ENCODE data around the gene ATP1A3.
"Not testable (repeated sequence)": the region's sequence is repeated elsewhere in the genome, so short reads cannot be mapped to it uniquely, and the experiment has no call there.

The ATP1A3 gene

DNA sequence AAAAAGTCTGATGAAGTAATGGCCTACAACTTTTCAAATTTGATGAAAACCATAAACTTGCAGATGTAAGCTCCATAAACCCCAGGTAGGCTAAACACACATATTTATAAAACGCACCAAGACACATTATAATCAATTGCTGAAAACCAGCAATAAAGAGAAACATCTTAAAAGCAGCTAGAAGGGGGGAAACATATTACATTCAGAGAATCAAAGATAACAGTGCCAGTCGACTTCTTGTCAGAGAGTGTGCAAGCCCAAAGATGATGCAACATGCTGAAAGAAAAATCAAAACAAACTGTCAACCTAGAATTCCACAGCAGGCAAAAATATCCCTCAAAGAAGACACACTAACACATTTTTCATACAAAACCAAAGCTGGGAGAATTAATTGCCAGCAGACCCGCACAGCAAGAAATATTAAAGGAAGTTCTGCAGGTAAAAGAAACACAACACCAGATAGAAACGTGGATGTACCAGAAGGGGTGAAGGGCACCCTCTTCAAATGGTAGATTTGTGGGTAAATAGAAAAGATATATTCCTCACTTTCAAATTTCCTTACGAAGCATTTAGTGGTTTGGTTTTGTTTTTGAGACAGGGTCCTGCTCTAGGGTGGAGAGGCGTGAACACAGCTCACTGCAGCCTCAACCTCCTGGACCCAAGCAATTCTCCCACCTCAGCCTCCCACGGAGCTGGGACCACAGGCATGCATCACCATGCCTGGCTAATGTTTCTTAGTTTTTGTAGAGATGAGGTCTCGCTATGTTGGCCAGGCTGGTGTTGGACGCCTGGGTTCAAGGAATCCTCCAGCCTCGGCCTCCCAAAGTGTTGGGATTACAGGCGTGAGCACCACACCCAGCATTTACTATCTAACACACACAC, 16.5 kb upstream of the ATP1A3 start:
- DNase-seq = no peak

DNA sequence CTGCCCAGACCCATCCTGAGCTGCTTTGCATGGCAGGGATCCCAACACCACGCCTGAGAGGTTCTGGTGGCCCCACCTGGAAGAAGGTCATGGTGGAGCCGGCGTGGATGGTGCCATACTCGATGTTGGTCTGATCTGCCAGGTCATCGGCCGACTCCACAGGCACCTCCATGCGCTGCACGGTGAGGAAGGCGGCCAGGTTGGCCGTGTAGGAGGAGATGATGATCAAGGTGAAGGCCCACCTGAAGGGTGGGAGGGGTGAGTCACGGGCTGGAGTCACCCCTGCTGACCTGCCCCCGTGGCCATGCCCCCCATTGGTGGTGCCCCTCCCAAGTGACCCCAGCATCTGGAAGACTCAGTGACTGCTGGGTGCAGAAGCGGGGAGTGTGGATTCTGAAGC, 12.5 kb upstream of the ATP1A3 start:
- no peak for DNase-seq

DNA sequence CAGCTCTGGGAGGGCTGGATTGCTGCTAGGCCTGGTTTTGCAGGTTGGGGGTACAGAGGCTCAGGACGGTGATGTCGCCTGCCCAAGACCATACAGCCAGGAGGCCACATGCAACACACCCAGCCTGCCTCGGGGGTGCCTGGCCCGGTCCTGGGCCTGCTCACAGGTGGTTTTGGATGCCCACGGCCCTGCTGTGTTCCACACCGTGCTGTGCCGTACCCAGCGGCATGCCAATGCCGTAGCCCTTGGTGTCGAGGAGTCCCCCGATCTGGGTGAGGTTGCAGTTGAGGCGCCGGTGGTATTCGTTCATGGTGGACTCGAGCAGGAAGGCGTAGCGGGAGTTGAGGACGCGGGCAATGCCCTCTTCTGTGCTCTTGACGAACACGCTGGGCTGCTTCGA, 11.5 kb upstream of the ATP1A3 start:
- no peak for DNase-seq

DNA sequence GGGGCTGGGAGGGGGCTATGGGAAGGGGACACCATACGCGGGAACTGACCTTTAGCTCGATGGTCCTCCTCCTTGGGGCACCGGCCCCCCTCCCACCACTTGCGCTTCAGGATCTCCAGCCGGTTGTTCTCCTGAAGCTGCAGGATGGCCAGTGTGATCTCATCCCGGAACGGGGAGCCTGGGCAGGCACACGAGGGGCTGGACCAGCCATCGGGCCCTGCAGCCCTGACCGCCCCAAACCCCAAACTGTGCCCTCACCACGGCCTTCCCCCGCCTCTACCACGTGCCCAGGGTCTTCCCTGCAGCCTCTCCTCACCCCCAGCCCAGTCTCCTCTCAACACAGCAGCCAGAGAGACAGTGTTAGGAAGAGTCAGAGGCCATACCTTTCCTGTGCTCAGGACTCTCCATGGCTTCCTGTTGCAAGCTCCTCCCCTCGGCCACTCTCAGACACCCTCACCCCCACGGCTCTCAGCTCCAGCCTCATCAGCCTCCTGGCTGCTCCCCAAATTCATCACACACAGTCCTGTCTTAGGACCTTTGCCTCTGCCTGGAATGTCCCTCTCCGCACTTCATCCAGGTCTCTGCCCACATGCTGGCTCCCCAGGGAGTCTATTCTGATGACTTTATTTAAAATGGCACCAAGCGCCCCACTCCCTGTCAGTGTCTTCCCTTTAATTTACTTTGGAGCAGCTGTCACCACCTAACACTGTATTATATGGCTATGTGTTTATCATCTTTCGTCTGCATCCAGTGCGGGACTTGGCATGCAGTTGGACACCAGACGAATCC, 9.7 kb upstream of the ATP1A3 start:
- DNase-seq = no peak

DNA sequence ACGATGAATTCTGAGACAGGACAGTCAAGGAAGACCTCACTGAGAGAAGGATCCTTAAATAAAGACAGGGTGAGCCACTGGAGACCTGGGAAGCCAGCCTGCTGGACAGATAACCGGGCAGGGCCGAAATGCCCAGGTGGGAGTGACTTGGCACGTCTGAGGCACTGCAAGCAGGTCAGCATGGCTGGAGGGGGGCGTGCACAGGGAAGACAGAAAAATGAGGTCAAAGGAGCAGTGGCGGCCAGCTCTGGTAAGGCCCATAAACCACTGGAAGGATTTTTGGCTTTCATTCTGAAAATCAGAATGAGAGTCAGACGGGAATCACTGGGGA, 5.8 kb upstream of the ATP1A3 start:
- DNase-seq = no peak

DNA sequence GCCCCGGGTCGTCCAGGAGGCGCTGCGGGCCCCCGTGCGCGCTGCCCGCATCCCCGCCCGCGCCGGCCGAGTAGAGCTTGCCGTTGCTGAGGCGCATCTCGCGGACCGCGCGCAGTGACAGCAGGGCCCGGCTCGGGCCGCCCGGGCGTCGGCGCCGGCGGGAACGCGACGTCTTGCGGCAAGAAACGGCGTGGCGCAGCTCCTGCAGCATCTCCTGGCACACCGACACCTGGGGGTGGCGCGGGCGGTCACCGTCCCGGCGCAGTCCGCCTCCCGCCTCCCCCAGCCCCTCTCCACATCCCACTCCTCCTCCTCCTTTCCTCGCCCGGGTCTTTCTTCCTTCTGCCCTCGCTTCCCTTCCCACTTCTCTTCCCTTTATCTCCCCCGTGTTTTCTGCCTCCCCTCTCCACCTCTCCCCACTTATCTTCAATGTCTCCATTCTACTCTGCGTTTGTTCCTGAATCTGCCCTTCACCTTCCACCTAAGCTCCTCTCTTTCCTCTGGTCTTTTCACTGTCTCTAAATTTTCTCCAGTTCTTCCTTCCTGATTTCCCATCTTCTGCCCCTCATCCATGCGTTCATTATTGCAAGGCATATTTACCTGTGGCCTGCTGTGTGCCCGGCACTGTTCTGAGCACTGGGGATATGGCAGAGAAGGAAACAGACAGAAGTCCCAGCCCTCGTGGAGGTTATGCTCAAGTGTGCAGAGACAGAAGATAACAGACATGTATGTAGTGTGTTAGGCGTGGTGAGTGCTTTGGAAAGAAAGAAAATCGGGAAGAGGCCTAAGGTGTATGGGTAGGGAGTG, 5.2 kb upstream of the ATP1A3 start:
- no peak for DNase-seq

DNA sequence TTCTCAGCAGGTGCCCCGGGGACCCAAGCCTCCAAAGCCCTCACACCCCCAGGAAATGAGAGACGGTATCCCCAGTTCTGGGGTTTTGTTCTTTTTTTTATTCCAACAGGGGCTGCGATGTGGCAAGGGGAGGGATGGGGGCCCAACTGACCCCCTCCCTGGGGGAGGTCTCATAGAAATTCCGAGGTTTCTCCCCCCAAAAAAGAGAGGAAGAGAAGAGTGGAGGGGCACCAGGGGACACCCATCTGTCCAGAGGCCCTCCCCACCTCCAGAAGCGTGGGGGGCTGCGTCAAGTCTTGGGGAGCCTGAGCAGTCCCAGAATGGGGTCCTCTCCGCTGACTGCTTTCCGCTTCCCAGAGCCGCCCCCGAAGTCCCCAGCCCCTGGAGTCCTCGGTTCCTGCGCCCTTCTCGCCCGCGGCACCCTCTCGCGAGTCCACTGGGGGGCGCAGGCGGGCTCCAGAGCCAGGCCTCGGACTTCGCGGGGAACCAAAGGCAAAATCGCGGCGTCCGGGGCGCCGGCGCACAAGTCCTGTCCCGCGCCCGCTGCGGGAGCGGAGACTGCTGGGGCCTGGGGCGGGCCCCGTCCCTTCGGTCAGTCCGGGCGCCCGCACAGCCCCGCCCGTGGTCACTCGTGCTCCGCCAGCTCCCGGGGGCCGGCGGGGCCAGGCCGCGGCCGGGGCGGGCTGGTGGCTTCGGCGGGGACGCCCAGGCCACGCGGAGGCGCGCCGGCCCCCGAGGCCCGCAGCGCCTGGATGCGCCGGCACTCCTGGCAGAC, 4.4 kb upstream of the ATP1A3 start:
- peak; percentile 28 for DNase-seq

DNA sequence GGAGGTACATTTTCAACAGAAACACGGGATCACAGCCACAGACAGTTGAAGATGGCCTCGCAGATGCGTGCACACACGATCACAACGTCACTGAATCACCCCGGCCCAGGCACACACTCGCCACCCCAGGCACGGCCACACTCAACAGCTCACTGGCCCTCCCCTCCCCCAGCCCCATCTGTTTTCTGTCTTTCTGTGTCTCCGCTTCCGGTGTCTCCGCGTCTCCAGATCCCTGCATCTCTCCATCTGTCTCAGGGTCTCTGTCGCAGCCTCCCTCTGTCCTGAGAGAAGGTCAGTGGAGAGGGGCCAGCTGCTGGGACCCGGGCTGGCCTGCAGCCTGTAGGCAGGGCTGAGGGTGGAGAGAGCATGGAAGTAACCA, 3.8 kb upstream of the ATP1A3 start:
- DNase-seq = no peak

DNA sequence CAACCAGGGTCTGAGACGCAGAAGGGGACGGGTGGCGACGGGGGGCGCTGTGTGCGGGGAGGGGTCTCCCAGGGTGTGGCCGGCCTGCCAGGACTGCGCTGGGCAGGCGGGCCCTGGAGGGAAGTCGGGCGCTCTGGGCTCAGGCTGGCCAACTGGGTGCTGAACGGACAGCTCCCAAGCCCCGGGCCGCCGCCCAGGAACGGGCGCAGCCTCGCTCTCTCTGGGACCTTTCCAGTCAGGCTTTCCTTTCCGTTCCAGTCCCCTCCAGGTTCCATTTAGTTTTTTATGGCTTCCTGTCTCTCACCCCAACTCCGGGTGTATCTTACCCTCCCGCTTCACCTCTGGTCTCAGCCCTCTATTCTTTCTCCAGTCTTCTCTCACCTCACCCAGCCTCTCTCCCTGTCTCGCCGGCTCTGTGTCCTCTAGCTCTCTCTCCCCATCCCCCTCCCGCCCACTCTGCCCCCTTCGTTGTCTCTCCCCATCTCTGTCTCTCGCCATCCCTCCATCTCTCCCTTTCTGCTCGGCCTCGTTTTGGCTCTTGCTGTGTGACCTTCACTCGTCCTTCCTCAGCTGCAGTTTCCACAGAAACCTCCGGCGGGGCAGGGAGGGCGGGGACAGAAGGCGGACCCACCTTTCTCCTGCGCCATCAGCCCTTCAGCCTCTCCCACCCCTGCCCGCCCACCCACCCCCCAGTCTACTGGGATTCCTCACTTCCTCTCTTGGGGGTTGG, 3.3 kb upstream of the ATP1A3 start:
- peak; percentile 37 for DNase-seq

DNA sequence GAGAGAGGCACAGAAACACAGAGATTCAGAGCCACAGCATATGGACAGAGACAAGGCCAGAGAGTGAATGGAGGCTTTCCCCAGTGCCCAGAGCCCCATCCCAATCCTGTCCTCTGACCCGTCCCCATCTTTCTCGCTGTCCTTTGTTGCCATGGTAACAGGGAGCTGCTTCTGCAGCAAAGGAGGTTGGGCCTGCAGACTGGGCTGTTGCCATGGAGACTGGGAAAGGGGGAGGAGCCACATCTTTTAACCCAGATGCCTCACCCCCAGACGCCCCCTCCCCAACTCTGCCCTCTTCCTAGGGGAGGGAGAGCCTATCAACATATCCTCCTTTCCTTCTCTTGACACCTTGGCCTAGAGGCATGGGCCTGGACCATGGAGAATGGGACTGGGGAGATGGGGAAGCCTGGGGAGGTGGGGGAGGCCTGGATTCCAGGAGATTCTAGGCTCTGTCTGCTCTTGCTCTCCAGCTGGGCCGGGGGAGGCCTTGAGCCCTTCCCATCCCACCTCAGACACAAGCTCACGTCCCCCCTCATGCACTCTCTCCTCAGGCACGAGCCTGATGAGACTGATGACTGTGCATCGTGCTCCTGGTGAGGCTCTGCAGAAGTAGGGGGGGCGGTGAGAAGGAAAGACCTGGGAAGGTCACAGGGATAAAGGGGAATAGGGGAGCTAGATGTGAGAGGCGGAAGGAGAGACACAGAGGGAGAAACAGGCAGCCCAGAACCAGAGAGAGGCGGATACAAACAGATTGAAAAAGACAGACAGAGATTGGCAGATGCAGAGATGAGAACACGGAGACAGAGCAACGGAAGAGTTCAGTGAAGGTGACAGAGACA, 2.1 kb upstream of the ATP1A3 start:
- no peak for DNase-seq

DNA sequence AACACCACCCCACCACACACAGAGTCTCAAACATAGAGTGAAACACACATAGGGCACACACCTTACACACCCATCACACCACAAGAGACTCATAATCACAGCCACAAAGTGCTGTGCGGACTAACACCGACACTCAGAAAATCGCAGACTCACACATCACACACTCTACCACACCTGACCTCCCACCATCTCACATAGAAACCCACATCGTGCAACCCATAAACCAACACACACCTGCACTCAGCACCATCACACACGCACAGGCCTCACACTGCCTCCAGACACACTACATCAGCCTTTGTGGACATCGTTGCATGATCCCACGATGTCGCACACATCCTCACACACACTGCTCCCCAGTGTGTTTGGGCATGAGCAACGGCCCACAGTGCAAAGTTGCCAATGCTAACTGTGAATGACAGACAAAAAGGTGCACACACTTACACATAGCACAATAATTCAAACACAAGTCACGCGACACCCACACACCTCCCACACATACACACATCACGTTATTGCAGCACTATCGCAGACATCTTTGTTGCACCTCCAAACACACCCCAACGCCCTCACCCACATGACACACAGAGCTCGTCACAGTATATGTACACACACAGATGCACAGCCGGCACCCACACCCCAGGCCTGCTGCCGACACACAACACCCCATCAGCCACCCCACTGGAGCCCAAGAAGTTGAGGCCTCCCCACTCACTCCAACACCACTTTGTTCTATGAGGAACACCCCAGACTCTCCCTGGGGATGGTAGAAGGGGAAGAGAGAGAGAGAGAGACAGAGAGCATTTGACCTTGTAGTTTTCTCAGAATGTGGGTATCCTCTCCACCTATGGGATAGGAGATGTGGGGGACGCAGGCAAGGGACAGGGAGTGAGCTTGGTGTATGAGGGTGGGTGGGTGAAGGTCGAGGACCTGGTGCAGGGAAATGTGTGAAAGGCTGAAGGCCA, 1.2 kb upstream of the ATP1A3 start:
- no peak for DNase-seq

DNA sequence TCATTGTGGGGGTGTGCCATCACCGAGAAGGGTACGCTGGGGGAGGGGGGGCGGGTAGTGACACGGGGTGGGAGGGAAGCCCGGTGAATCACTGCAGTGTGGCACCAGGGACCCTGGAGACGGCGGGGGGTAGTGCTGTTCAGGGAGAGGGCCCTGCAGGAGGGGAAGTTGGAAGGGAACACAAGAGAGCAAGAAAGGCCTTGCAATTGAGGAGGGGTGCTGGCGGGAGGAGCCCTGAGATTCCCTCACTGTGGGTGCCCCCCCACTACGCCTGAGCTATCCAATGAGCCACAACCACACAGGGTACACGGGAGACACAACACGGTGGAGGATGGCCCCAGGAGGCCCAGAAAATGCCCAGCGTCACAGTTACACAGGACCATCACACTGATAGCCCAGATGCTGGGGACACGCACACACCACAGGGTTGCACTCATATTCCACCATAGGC, 516 bp upstream of the ATP1A3 start:
- DNase-seq = no peak

DNA sequence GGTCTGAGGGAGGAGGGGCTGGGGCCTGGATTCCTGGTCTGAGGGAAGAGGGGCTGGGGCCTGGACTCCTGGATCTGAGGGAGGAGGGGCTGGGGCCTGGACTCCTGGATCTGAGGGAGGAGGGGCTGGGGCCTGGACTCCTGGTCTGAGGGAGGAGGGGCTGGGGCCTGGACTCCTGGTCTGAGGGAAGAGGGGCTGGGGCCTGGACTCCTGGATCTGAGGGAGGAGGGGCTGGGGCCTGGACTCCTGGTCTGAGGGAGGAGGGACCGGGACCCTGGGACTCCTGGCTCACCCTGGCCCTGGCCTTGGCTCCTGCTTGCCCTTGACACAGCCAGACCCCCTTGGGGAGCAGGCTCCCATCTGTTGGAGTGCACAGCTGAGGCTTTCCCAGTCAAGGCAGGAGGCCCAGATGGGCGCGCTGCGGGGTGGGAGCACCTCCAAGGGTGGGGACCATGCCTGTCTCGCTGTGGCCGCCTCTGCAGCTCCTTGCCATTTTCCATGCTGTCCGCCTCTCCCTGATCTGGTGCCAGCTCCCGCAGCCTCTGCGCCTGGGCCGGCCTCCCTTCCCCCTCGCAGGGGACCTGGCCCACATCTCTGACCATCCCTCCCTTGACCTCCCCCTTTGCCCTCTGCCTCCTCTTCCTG, 2.0 kb downstream of the ATP1A3 start:
- not testable (repeated sequence) for DNase-seq

DNA sequence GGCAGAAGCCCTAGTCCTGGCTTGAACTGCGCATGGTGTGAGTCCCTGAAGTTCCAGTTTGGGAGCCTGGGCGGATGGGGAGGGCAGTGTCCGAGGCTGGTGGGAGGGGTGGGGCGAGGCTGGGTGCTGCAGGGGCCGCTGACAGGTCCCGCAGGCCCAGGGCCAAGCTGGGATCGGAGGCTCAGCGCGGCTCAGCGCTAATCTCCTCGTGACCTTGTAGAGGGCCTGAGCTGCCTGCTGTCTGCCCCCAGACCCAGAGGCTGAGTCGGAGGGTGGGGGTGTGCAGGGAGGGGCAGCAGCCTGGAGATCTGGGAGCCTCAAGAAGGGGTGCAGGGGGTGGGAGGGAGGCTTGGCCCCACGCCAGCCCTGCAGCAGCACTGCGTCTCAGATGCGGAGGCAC, 3.0 kb downstream of the ATP1A3 start:
- DNase-seq = no peak

DNA sequence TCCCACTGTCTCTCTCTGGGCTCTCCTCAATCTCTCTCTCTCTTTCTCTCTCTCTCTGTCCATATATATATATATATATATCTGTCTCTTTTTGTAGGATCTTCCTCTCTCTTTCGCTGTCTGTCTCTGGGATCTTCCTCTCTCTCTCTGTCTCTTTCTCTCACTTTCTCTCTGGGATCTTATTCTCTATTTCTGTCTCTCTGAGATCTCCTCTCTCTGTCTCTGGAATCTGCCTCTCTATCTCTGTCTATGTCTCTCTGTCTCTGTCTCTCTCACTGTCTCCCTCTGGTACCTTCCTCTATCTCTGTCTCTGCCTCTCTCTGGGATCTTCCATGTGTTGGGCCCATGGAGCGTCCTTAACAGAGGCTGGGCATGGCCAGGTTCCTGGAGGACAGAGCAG, 3.4 kb downstream of the ATP1A3 start:
- DNase-seq = no peak

DNA sequence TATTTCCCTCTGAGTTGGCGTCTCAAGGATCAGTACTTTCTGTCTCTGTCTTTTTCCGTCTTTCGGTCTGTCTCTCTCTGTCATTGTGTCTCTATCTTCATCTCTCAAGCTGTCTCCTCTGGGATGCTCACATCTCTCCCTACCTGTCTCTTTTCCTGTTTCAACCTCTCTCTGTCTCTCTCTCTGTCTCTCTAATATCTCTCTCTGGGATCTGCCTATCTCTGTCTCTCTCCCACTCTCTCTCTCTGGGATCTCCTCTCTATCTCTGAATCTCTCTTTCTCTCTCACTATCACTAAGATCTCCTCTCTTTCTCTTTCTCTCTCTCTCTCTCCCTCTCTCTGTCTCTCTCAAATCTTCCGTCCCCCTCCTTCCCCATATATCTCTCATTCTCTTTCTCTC, 4.0 kb downstream of the ATP1A3 start:
- no peak for DNase-seq

DNA sequence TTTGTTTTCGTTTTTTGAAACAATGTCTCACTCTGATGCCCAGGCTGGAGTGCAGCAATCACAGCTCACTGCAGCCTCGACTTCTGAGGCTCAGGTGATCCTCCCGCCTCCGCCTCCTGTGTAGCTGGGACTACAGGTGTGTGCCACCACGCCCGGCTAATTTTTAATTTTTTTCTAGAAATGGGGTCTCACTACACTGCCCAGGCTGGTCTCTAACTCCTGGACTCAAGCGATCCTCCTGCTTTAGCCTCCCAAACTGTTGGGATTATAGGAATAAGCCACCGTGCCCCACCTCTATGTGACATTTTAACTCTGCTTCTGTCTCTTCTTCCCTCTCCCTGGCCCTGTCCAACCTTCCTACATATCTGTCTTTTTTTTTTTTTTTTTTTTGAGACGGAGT, 5.1 kb downstream of the ATP1A3 start:
- DNase-seq = no peak

DNA sequence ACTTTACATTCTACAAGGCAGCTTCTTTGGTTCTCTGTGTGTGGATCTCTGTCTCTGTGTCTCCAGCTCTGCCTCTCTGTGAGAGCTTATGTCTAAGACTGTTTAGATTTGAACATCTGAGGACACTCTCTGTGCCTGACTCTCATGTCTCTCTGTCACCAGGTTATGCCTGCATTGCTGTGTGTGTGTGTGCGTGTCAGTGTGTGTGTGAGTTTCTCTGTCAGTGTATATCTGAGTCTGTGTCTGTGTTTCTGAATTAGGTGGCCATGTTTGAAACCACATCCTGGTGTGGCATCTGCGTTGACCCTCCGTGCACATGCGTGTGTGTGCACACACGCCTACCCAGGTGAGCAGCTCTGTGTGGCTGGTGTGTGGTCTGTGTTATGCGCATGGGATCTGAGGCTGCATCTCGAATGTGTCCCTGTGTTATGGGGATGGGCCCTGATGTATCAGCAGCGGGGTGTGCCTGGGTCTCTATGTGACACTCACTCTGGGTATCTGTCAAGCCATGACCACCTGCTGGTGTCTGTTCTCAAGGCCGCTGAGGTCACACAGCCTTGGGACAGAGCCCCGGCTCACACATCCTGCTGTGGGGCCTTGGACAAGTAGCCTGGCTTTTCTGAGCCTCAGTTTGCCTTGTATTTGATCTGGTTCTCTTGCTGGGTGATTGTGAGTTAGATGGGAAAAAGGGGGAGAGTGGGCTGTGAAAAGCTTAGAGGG, 6.7 kb downstream of the ATP1A3 start:
- no peak for DNase-seq

DNA sequence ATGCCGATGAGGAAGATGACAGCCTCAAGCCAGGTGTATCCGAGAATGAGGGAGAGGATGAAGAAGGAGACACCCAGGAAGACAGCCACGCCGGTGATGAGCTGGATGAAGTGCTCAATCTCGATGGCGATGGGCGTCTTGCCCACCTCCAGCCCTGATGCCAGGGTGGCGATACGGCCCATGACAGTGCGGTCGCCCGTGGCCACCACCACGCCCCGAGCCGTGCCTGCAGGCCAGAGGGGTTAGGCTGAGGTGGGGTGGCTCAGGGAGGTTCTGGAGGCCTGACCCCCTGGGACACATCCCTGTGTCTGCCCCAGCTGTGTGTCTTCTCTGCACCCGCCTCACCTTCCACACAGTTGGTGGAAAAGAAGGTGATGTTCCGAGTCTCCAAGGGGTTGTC, 9.1 kb downstream of the ATP1A3 start:
- no peak for DNase-seq

Measured in CD4-positive, alpha-beta T cell treated with Interleukin-12 subunit alpha and Interleukin-12 subunit beta, for 1 hour (primary cell).